Activated CD8-positive, alpha-beta T cell treated with anti-CD3 and anti-CD28 coated beads for 36 hours (primary cell): ENCODE data around the gene CFAP43. TPM values are rescaled to one million over a fixed set of nuclear protein-coding genes. Genes with fewer than 3 reads are reported as not detected.

Source experiments
- ATAC-seq: fragments of 200-7000 bp; cut with Tn5 transposase; one replicate; pipeline ENCODE4 v1.10.0; 2021; ENCODE audit warnings: mild to moderate bottlenecking, moderate library complexity
- CTCF ChIA-PET: fragments of 350-600 bp; sonication (Branson Sonifier 250); formaldehyde crosslinking; loops from one replicate; lab custom pipeline; 2021; ENCODE audit warnings: antibody characterized with exemption; lab: Charles Lee
- POLR2A ChIA-PET: fragments of 350-600 bp; sonication (Branson Sonifier 250); formaldehyde crosslinking; loops from one replicate; lab custom pipeline; 2021; ENCODE audit warnings: antibody characterized with exemption; lab: Charles Lee
- DNase-seq: peaks from one replicate; pipeline ENCODE4 v3.0.0-alpha.2; 2020
- H3K27ac Mint-ChIP-seq: one replicate; pipeline ENCODE4 v1.8.0; 2021; ENCODE audit warnings: mild to moderate bottlenecking, mixed read lengths
- H3K27me3 Mint-ChIP-seq: one replicate; pipeline ENCODE4 v1.8.0; 2021; ENCODE audit warnings: mixed read lengths
- H3K36me3 Mint-ChIP-seq: one replicate; pipeline ENCODE4 v1.8.0; 2021; ENCODE audit warnings: low read depth, mixed read lengths
- H3K4me1 Mint-ChIP-seq: one replicate; pipeline ENCODE4 v1.8.0; 2021; ENCODE audit warnings: low read depth, mixed read lengths
- H3K4me3 Mint-ChIP-seq: one replicate; pipeline ENCODE4 v1.8.0; 2021; ENCODE audit warnings: mild to moderate bottlenecking, moderate library complexity, mixed read lengths
- H3K9me3 Mint-ChIP-seq: one replicate; pipeline ENCODE4 v1.8.0; 2021; ENCODE audit warnings: mixed read lengths
- intact Hi-C: fragments of 100-400 bp; cut with micrococcal nuclease; formaldehyde crosslinking; loops from one replicate; pipeline ENCODE4 v1.10.0; 2022
- total RNA-seq, 2 experiments: library from RNA; stranded (reverse); gene quantifications; one replicate each; pipeline ENCODE4 v1.2.3, GENCODE V29; 2021
- TF ChIP-seq, protein P1 (sequence below): fragments of 200-600 bp; IDR thresholded peaks from one replicate; pipeline ENCODE4 v1.8.0; 2022; ENCODE audit warnings: antibody characterized with exemption, mild to moderate bottlenecking

Gene CFAP43
- total RNA-seq, 2 experiments from 2014 or later = 0.16 TPM; not detected in 1

DNA sequence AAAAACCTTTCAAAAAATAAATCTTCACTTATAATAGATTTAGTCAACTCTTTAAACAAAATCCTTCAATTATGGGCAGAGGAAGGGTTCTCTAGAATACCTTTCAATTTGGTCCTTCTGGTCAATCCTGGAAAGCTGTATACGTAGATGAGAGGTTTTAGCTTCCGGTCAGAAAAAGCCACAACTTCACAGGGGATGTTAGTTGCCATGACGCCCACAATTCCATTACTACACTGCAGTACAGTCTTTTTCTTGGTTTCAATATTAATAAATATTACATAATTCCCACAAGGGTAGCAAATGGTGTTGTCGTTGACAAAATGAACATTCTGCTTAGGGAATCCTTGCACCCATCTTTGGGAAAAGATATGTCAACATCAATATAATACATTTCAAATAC, 1.7 kb downstream of the CFAP43 start:
- no peaks in the 10 kb centered on the region for H3K36me3 Mint-ChIP-seq
- ATAC-seq (no peak), DNase-seq (no peak)
- peaks cover 7% of the 10 kb centered on the region for H3K9me3 Mint-ChIP-seq
- TF ChIP-seq, protein P1, sequence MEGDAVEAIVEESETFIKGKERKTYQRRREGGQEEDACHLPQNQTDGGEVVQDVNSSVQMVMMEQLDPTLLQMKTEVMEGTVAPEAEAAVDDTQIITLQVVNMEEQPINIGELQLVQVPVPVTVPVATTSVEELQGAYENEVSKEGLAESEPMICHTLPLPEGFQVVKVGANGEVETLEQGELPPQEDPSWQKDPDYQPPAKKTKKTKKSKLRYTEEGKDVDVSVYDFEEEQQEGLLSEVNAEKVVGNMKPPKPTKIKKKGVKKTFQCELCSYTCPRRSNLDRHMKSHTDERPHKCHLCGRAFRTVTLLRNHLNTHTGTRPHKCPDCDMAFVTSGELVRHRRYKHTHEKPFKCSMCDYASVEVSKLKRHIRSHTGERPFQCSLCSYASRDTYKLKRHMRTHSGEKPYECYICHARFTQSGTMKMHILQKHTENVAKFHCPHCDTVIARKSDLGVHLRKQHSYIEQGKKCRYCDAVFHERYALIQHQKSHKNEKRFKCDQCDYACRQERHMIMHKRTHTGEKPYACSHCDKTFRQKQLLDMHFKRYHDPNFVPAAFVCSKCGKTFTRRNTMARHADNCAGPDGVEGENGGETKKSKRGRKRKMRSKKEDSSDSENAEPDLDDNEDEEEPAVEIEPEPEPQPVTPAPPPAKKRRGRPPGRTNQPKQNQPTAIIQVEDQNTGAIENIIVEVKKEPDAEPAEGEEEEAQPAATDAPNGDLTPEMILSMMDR = no peak
- H3K4me3 Mint-ChIP-seq = no peak overlapping the region
- H3K27ac Mint-ChIP-seq = no peak overlapping the region
- intact Hi-C loops = no loop called here
- ChIA-PET POLR2A (interaction anchor here (1.1 kb wide), 1 partner anchor 8 kb away, joined by 5 read pairs; no protein-coding TSS in a partner anchor), CTCF (no interaction called here)
- peaks cover 8% of the 10 kb centered on the region for H3K27me3 Mint-ChIP-seq
- H3K4me1 Mint-ChIP-seq = peaks cover 7% of the 10 kb centered on the region

DNA sequence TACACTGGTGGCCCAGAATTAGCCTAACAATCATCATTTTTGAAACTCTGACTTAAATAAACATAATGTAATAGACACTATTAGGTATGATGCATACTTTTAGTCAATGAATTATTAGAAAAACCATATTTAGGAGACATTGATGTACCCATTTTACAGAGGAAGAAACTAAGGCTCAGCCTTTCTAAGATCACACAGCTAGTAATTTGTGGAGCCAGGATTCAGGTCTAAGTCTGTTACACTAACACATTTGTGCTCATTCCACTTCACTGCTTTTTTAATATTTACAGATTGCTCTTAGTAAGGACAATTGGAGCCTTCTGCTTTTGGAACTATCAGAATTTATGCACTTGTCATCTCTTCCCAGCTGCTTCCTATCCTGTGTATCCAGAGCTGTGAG, 8.9 kb downstream of the CFAP43 start:
- TF ChIP-seq, protein P1 = no peak
- DNase-seq (no peak), ATAC-seq (no peak)
- H3K9me3 Mint-ChIP-seq = no peaks in the 10 kb centered on the region
- intact Hi-C loops = no loop called here
- H3K4me1 Mint-ChIP-seq = peaks cover 3% of the 10 kb centered on the region
- H3K4me3 Mint-ChIP-seq = no peak overlapping the region
- ChIA-PET CTCF (interaction anchor here (1.2 to 1.6 kb wide), 2 partner anchors 8 to 32 kb away, joined by 3 to 4 read pairs; partner anchors contain the start of gene CFAP43), POLR2A (no interaction called here)
- no peak overlapping the region for H3K27ac Mint-ChIP-seq
- H3K36me3 Mint-ChIP-seq = no peaks in the 10 kb centered on the region
- peaks cover 13% of the 10 kb centered on the region for H3K27me3 Mint-ChIP-seq

DNA sequence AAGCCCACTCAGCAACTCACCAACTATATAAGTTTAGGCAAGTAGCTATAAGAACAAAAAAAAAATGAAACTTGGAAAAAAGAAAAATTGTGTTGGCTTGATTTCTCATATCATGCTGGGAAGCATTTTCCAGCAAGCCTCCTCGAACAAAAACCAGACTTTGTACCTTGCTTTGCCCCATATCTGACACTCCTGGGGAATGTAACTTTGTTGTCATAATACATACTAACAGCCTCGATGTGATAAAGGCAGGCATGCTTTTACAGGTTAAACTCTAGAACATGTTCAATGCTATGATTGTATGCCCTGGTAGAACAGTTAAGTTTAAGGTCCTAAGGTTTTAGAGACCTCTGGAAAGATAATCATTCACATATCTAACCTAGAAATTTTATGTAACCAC, 11.6 kb downstream of the CFAP43 start:
- intact Hi-C loops = no loop called here
- Mint-ChIP-seq H3K4me1 (peaks cover 3% of the 10 kb centered on the region), H3K36me3 (no peaks in the 10 kb centered on the region), H3K27me3 (peaks cover 13% of the 10 kb centered on the region), H3K9me3 (no peaks in the 10 kb centered on the region), H3K27ac (no peak overlapping the region), H3K4me3 (no peak overlapping the region)
- TF ChIP-seq, protein P1 = no peak
- POLR2A ChIA-PET = no interaction called here
- CTCF ChIA-PET = interaction anchor here (1.5 kb wide), 1 partner anchor 9 kb away, joined by 3 read pairs; no protein-coding TSS in a partner anchor
- no peak for DNase-seq
- ATAC-seq = no peak

DNA sequence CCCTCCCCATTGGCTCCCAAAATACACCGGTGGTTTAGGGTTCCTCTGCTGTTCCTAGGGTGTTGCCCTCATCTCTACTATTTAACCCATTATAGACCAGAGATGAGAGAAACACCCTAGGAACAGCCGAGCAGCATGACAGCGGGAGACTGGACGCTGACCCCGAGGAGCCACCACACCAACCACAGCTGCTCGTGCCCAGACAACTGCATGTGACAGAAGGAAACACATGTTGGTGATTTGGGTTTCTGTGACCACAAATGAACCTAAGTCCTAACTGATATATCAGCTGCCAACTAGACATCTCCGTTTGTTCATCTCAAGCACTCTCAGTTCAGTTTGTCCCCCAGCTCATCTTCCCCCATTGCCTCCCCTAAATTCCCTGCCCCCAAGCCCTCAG, 13.4 kb downstream of the CFAP43 start:
- Mint-ChIP-seq H3K27ac (no peak overlapping the region), H3K36me3 (no peaks in the 10 kb centered on the region), H3K4me3 (no peak overlapping the region), H3K27me3 (peaks cover 13% of the 10 kb centered on the region), H3K9me3 (no peaks in the 10 kb centered on the region), H3K4me1 (peaks cover 3% of the 10 kb centered on the region)
- intact Hi-C loops = no loop called here
- ChIA-PET POLR2A (no interaction called here), CTCF (no interaction called here)
- no peak for DNase-seq
- no peak for ATAC-seq
- TF ChIP-seq, protein P1 = no peak

DNA sequence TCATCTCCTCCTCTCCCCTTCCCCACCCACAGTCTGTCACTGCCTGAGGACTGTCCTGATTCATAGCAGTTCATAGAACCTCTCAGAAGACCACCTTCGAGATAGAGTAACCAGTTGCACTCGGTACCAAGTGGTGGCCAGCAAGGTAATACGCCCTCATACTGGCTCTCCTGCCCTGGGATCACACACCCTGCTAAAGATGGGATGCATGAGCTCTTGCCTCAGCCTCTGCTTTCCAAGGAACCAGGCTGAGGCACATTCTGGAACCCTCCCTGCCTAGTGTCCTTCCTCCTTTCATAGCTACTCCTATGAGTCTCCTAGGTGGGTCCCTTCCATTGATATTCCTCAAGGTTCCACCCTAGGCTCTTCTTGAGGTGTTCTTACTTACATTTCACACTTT, 15.5 kb downstream of the CFAP43 start:
- DNase-seq = no peak
- Mint-ChIP-seq H3K36me3 (no peaks in the 10 kb centered on the region), H3K27ac (no peak overlapping the region), H3K4me1 (peaks cover 3% of the 10 kb centered on the region), H3K4me3 (no peak overlapping the region), H3K9me3 (no peaks in the 10 kb centered on the region), H3K27me3 (peaks cover 13% of the 10 kb centered on the region)
- TF ChIP-seq, protein P1 = no peak
- POLR2A ChIA-PET = no interaction called here
- intact Hi-C loops = no loop called here
- ATAC-seq = no peak
- CTCF ChIA-PET = no interaction called here
